Body of pancreas (tissue), 4 donors: ENCODE data around the gene SPATS1. TPM values are rescaled to one million over a fixed set of nuclear protein-coding genes. Genes with fewer than 3 reads are reported as not detected.

ENCODE experiments used
- ATAC-seq: fragments of 150-250 bp; one replicate; pipeline ENCODE4 v1.9.1; 2016
- DNase-seq, 4 donors: peaks; one replicate each; pipeline ENCODE4 v3.0.0-alpha.2; 2019
- H3K27ac ChIP-seq, 4 donors: fragments of 200-600 bp; sonication (generic); 1 replicate in 3 of 4; 2 replicates in 1 of 4; pipeline versions ENCODE4 v1.5.1 to v1.6.1; 2016 to 2019; ENCODE audit warnings: mild to moderate bottlenecking in 1 of 4, mixed read lengths in 1 of 4, moderate library complexity in 1 of 4
- H3K27me3 ChIP-seq, 2 donors: fragments of 200-600 bp; sonication (generic); one replicate each; pipeline ENCODE4 v1.6.0; 2016; ENCODE audit warnings: mild to moderate bottlenecking in 1 of 2
- H3K36me3 ChIP-seq, 2 donors: fragments of 200-600 bp; sonication (generic); replicated peaks in 1 of 2; 2 replicates each; pipeline ENCODE4 v1.5.1; 2016; ENCODE audit warnings: low read depth in 2 of 2; ENCODE audit not compliant: insufficient read depth in 1 of 2
- H3K4me1 ChIP-seq: fragments of 200-600 bp; sonication (generic); one replicate; pipeline ENCODE4 v1.6.0; 2016
- H3K4me3 ChIP-seq, 2 donors: fragments of 200-600 bp; sonication (generic); 1 replicate in 1 of 2; 2 replicates in 1 of 2; pipeline ENCODE4 v1.5.1; 2016 to 2019
- H3K9me3 ChIP-seq, 3 donors: fragments of 200-600 bp; sonication (generic); 1 replicate in 2 of 3; 2 replicates in 1 of 3; pipeline ENCODE4 v1.5.1; 2016
- CTCF ChIP-seq, 7 experiments: fragments of 450-650 bp in 4 of 7; fragments of 200-600 bp in 3 of 7; sonication (generic) in 3 of 7; IDR thresholded peaks; one replicate each; pipeline ENCODE4 v1.5.1; 2016 to 2019; ENCODE audit warnings: antibody characterized with exemption in 7 of 7
- POLR2A ChIP-seq, 3 donors: fragments of 450-650 bp; IDR thresholded peaks; one replicate each; pipeline ENCODE4 v1.6.1; 2016; ENCODE audit warnings: antibody characterized with exemption in 3 of 3, mild to moderate bottlenecking in 2 of 3
- WGBS, 2 donors: methylation state at CpG; one replicate each; pipeline ENCODE4 v1.1.5; 2017; 5-methylcytosine and 5-hydroxymethylcytosine counted together
- intact Hi-C: fragments of 100-400 bp; cut with DNase I; formaldehyde crosslinking; loops from one replicate; pipeline ENCODE4 v1.15.1; 2023
- total RNA-seq, 2 donors: library from RNA; depleted of rRNA; stranded (reverse); fragments of >200 nt; gene quantifications; one replicate each; pipeline ENCODE4 v1.1.0, GENCODE V29; 2016

Gene SPATS1
- total RNA-seq, 2 donors from 2014 or later: not detected

DNA sequence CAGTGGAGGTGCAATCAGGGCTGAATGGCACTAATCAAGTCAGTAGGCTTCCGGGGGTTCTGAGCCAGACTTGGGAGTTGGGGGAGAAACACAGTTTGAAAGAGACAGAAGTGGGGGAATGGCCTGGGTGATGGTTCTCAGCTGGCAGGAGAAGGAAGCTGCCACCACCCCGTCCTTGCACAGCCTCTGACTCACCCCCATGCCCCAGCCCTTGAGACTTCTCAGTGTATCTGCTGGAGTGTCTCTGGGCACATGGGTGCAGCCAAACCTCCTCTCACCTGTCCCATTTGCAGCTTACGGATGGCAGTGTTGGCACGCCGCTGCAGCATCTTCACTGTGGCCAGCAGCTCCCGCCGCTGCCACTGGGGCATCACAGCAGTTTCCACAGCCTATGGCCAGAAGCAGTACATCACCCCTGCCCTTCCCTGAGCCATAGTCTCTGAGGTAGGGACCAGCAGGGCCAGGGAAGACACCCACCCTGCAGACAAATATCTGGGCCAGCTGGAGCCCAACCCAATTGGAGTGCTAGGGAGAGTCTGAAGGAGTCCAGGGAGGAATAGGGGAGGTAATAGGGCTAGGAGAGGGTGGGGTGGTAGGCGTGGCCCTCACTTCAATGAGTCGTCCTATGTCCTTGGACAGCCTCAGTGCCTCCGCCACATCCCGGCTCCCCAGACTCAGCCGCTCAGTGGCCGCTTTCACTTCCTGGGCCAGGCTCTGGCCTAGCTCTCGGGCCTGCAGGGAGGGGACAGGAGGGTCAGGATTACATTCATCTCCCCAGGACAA, 40.5 kb upstream of the SPATS1 start:
- Histone ChIP-seq H3K27ac (no peak overlapping the region), H3K4me1 (peaks cover 15% of the 10 kb centered on the region), H3K27me3 (peaks cover 0 to 5% of the 10 kb centered on the region in 2 donors), H3K9me3 (no peaks in the 10 kb centered on the region), H3K4me3 (no peak overlapping the region), H3K36me3 (peaks cover 12 to 16% of the 10 kb centered on the region in 2 donors)
- intact Hi-C loops: no loop called here
- 90 to 93% methylated on average over 12 to 14 of the region's 14 CpGs for WGBS, 2 donors
- ATAC-seq (no peak), DNase-seq (no peak)
- TF ChIP-seq POLR2A (IDR thresholded peaks at IDR 0.05): no peak
- no peak for TF ChIP-seq CTCF (IDR thresholded peaks at IDR 0.05)

- H3K9me3 ChIP-seq: no peaks in the 10 kb centered on the region
- no peak overlapping the region for H3K4me3 ChIP-seq
- intact Hi-C loops: no loop called here
- DNase-seq (no peak), ATAC-seq (no peak)
- WGBS, 2 donors: 88 to 97% methylated on average over 10 to 12 of the region's 12 CpGs
- TF ChIP-seq POLR2A (IDR thresholded peaks at IDR 0.05) (no peak), CTCF (IDR thresholded peaks at IDR 0.05) (no peak)
- H3K27me3 ChIP-seq: no peaks in the 10 kb centered on the region
- H3K36me3 ChIP-seq: peaks cover 16% of the 10 kb centered on the region in 2 donors
- no peak overlapping the region for H3K27ac ChIP-seq
- H3K4me1 ChIP-seq: peaks cover 6% of the 10 kb centered on the region
Measured at GRCh38 chr6:44302856-44303255, 39.6 kb upstream of the SPATS1 start.

GRCh38 chr6:44303842-44304241, 38.6 kb upstream of the SPATS1 start:
- Histone ChIP-seq H3K27me3 (no peaks in the 10 kb centered on the region), H3K27ac (no peak overlapping the region), H3K36me3 (peaks cover 16 to 19% of the 10 kb centered on the region in 2 donors), H3K4me1 (no peaks in the 10 kb centered on the region), H3K4me3 (no peak overlapping the region), H3K9me3 (no peaks in the 10 kb centered on the region)
- no peak for ATAC-seq
- DNase-seq: no peak
- intact Hi-C loops: no loop called here
- no peak for TF ChIP-seq POLR2A (IDR thresholded peaks at IDR 0.05)
- TF ChIP-seq CTCF (IDR thresholded peaks at IDR 0.05): no peak
- WGBS, 2 donors: 93 to 100% methylated on average over 2 to 6 of the region's 6 CpGs

DNA sequence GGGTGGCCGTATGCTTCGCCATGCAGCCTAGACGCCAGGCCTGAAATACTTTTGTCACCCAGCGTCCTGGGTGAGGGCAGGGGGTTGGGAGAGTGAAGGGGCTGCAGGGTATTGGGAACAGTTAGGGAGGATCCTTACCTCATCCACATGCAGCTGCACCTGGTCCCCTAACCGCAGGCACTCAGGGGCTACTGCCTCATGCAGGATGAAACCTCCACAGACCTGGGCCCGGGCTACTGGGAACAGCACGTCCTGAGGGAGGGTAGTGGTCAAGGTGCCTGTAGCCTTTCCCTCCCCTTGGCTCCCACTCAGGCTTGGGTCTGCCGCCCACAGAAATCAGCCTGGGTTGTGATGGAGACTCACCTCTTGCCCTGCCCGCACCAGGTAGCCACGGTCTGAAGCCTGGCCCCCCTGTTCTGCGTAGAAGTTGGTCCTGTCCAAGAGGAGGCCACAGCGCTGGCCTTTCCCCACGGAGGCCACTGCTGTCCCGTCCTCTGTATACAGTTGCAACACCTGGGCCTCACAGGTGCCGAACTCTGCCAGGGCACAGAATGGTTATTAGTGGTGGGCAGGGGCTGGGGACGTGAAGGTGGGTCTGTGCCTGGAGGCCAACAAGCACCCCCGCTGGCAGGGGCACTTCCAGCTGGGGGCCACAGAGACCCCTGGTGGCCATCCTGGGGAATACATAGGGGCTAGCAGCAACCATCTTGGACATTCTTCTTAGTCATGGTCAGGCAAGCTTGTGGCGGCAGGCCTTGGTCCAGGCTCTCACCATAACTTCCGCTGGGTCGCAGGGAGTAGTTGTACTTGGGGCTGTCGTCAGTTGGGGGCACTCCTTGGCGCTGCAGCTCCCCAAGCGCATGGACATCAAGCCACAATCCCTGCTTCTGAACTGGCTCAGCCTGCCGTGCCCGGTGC, 37.9 kb upstream of the SPATS1 start:
- WGBS, 2 donors: 81% methylated on average over 5 to 24 of the region's 25 CpGs
- Histone ChIP-seq H3K27ac (no peak overlapping the region), H3K4me3 (no peak overlapping the region), H3K36me3 (peaks cover 18 to 22% of the 10 kb centered on the region in 2 donors), H3K9me3 (no peaks in the 10 kb centered on the region), H3K27me3 (no peaks in the 10 kb centered on the region), H3K4me1 (no peaks in the 10 kb centered on the region)
- peak; percentile 42 to 61 (median 57) for TF ChIP-seq CTCF (IDR thresholded peaks at IDR 0.05)
- no peak for TF ChIP-seq POLR2A (IDR thresholded peaks at IDR 0.05)
- peak; percentile 65 for ATAC-seq
- peak in 2 of 4 donors; percentile 17 to 37 for DNase-seq
- intact Hi-C loops: no loop called here
